Tibial nerve (tissue), 3 donors: ENCODE results near the gene CMTR2.
"Not testable (repeated sequence)": the region's sequence is repeated elsewhere in the genome, so short reads cannot be mapped to it uniquely, and the experiment has no call there.

Experiments used
- CTCF ChIP-seq, 5 experiments: fragments of 200-600 bp in 3 of 5; fragments of 450-650 bp in 2 of 5; sonication (generic) in 3 of 5; IDR thresholded peaks; one replicate each; pipeline ENCODE4 v1.5.1; 2016 to 2019; ENCODE audit warnings: antibody characterized with exemption in 5 of 5, mild to moderate bottlenecking in 3 of 5, moderate library complexity in 2 of 5
- POLR2A ChIP-seq, 2 donors: fragments of 450-650 bp; IDR thresholded peaks; one replicate each; pipeline ENCODE4 v1.6.1; 2017; ENCODE audit warnings: antibody characterized with exemption in 2 of 2, mild to moderate bottlenecking in 2 of 2, moderate library complexity in 2 of 2

GRCh38 chr16:71313591-71313990, 24.4 kb upstream of the CMTR2 start:
- TF ChIP-seq CTCF, POLR2A (IDR thresholded peaks at IDR 0.05): not testable (repeated sequence)
